B cell (primary cell): ENCODE measurements around the gene IL17B. TPM values are rescaled to one million over a fixed set of nuclear protein-coding genes. Genes with fewer than 3 reads are reported as not detected.

ENCODE experiments used
- ATAC-seq: fragments of 200-7000 bp; cut with Tn5 transposase; one replicate; pipeline ENCODE4 v1.10.0; 2021; ENCODE audit warnings: low read depth, mild to moderate bottlenecking, moderate number of reproducible peaks, moderate library complexity
- CTCF ChIA-PET: fragments of 350-600 bp; sonication (Branson Sonifier 250); formaldehyde crosslinking; loops from one replicate; lab custom pipeline; 2021; ENCODE audit warnings: antibody characterized with exemption, inconsistent platforms; lab: Charles Lee
- POLR2A ChIA-PET: fragments of 350-600 bp; sonication (Branson Sonifier 250); formaldehyde crosslinking; loops from one replicate; lab custom pipeline; 2021; ENCODE audit warnings: antibody characterized with exemption; lab: Charles Lee
- DNase-seq: peaks from one replicate; pipeline ENCODE4 v3.0.0; 2013
- H2AFZ ChIP-seq: 2 replicates; pipeline ENCODE4 v1.6.1; 2012; ENCODE audit warnings: mild to moderate bottlenecking, low read depth, low read length; ENCODE audit not compliant: insufficient read depth, poor library complexity, severe bottlenecking
- H3K27ac ChIP-seq, 2 donors: 1 replicate in 1 of 2; 2 replicates in 1 of 2; pipeline ENCODE4 v1.5.1; 2012 to 2013; ENCODE audit warnings: low read length in 2 of 2, mild to moderate bottlenecking in 2 of 2, moderate library complexity in 1 of 2
- H3K27me3 ChIP-seq, 4 experiments: fragments of 200-600 bp in 1 of 4; sonication (generic) in 1 of 4; replicated peaks in 1 of 4; 1 replicate in 2 of 4; 2 replicates in 2 of 4; pipeline versions ENCODE4 v1.6.1 to v1.7.0; 2013 to 2016; ENCODE audit warnings: low read length in 3 of 4, mild to moderate bottlenecking in 2 of 4, mixed read lengths in 1 of 4, moderate library complexity in 1 of 4; ENCODE audit not compliant: insufficient read depth in 4 of 4, control insufficient read depth in 3 of 4; ENCODE audit errors: control extremely low read depth in 1 of 4
- H3K36me3 ChIP-seq, 2 experiments: replicated peaks in 1 of 2; 1 replicate in 1 of 2; 2 replicates in 1 of 2; pipeline versions ENCODE4 v1.6.1 to v1.7.1; 2013; ENCODE audit warnings: low read length in 1 of 2; ENCODE audit not compliant: insufficient read depth in 2 of 2, control insufficient read depth in 1 of 2; ENCODE audit errors: control extremely low read depth in 1 of 2, extremely low read depth in 1 of 2
- H3K4me1 ChIP-seq, 2 donors: fragments of 200-600 bp in 1 of 2; sonication (generic) in 1 of 2; 1 replicate in 1 of 2; 2 replicates in 1 of 2; pipeline versions ENCODE4 v1.5.1 to v1.6.1; 2013 to 2017; ENCODE audit warnings: low read length in 2 of 2; ENCODE audit not compliant: control insufficient read depth in 2 of 2, insufficient read depth in 2 of 2
- H3K4me2 ChIP-seq: replicated peaks from 2 replicates; pipeline ENCODE3; 2012; ENCODE audit warnings: mild to moderate bottlenecking, low read depth, low read length; ENCODE audit not compliant: poor library complexity, severe bottlenecking
- H3K4me3 ChIP-seq, 5 experiments: fragments of 200-600 bp in 1 of 5; sonication (generic) in 1 of 5; 1 replicate in 3 of 5; 2 replicates in 2 of 5; pipeline versions ENCODE4 v1.5.1 to v1.7.0; 2011 to 2016; ENCODE audit warnings: low read length in 4 of 5, mild to moderate bottlenecking in 4 of 5, low read depth in 2 of 5, control low read depth in 1 of 5, moderate library complexity in 1 of 5; ENCODE audit not compliant: insufficient read depth in 1 of 5; ENCODE audit errors: control extremely low read depth in 1 of 5, extremely low read depth in 1 of 5
- H3K79me2 ChIP-seq: fragments of 200-600 bp; sonication (generic); one replicate; pipeline ENCODE4 v1.6.0; 2016; ENCODE audit warnings: low read length; ENCODE audit not compliant: control insufficient read depth, insufficient read depth
- H3K9ac ChIP-seq: fragments of 200-600 bp; sonication (generic); 2 replicates; pipeline ENCODE4 v1.6.1; 2017; ENCODE audit warnings: mild to moderate bottlenecking, low read length, moderate library complexity
- H3K9me3 ChIP-seq, 3 donors: one replicate each; pipeline versions ENCODE4 v1.6.1 to v1.7.1; 2013; ENCODE audit warnings: low read length in 2 of 3; ENCODE audit not compliant: control insufficient read depth in 2 of 3, insufficient read depth in 1 of 3; ENCODE audit errors: control extremely low read depth in 1 of 3
- H4K20me1 ChIP-seq: 2 replicates; pipeline ENCODE4 v1.6.0; 2012; ENCODE audit warnings: mild to moderate bottlenecking, low read length; ENCODE audit not compliant: insufficient read depth, control insufficient read depth, poor library complexity, severe bottlenecking
- H3K27ac Mint-ChIP-seq: one replicate; pipeline ENCODE4 v1.8.0; 2021; ENCODE audit warnings: mixed read lengths
- H3K27me3 Mint-ChIP-seq: one replicate; pipeline ENCODE4 v1.8.0; 2021; ENCODE audit warnings: mixed read lengths
- H3K4me1 Mint-ChIP-seq: one replicate; pipeline ENCODE4 v1.8.0; 2021; ENCODE audit warnings: mixed read lengths
- H3K4me3 Mint-ChIP-seq: one replicate; pipeline ENCODE4 v1.8.0; 2021; ENCODE audit warnings: mixed read lengths
- H3K9me3 Mint-ChIP-seq: one replicate; pipeline ENCODE4 v1.8.0; 2022; ENCODE audit warnings: mixed read lengths; ENCODE audit not compliant: insufficient read depth
- EZH2 ChIP-seq: IDR thresholded peaks from 2 replicates; pipeline ENCODE4 v1.6.1; 2012; ENCODE audit warnings: borderline replicate concordance, low read depth, mild to moderate bottlenecking, moderate library complexity, low read length; ENCODE audit not compliant: insufficient read depth, poor library complexity, severe bottlenecking
- WGBS: methylation state at CpG from one replicate; pipeline ENCODE4 v1.1.5; 2013; ENCODE audit warnings: missing lambda C conversion rate; ENCODE audit not compliant: insufficient coverage; 5-methylcytosine and 5-hydroxymethylcytosine counted together
- intact Hi-C: fragments of 100-400 bp; cut with micrococcal nuclease; formaldehyde crosslinking; loops from one replicate; pipeline ENCODE4 v1.10.0; 2022
- polyA plus RNA-seq: library from polyadenylated mRNA; depleted of rRNA; stranded (reverse); fragments of >200 nt; gene quantifications from 2 replicates; pipeline ENCODE4 v1.2.3, GENCODE V29; 2012
- total RNA-seq, 2 donors: library from RNA; stranded (reverse); fragments of 120-200 nt in 1 of 2; gene quantifications; 1 replicate in 1 of 2; 2 replicates in 1 of 2; pipeline versions ENCODE4 v1.2.3 to v1.2.4, GENCODE V29; 2013 to 2022

Gene IL17B
- total and polyA plus RNA-seq, 2 donors (not counting 1 experiment from before 2014, with no cell fraction given) = not detected

DNA sequence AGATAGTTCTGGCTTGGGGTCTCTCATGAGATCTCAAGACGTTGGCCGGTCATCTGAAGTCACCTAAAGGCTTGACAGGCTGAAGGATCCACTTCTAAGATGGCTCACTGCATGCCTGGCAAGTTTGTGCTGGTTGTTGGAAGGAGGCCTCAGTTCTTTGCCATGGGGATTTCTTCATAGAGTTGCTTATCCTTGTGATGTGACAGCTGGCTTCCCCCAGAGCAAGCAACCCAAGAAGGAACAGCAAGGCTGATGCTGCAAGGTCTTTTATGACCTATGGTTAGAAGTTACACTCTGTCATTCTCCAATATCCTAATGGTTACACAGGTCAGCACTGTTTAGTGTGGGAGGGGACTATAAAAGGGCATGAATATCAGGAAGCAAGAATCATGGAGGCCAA lies 54.5 kb downstream of the IL17B start:
- Histone ChIP-seq H3K4me2 (no peak overlapping the region), H3K27me3 (no peaks in the 10 kb centered on the region), H2AFZ (no peak overlapping the region), H4K20me1 (no peaks in the 10 kb centered on the region), H3K4me3 (no peak overlapping the region), H3K79me2 (no peaks in the 10 kb centered on the region), H3K9ac (no peak overlapping the region), H3K36me3 (no peaks in the 10 kb centered on the region), H3K27ac (no peak overlapping the region), H3K4me1 (no peaks in the 10 kb centered on the region), H3K9me3 (peaks cover 0 to 4% (median 0%) of the 10 kb centered on the region in 3 donors)
- ChIA-PET CTCF (interaction anchor here (1.0 to 8.1 kb wide), 2 partner anchors 46 to 241 kb away, joined by 4 to 134 read pairs; no protein-coding TSS in a partner anchor), POLR2A (interaction anchor here (0.6 kb wide), 1 partner anchor 28 kb away, joined by 4 read pairs; no protein-coding TSS in a partner anchor)
- 100% methylated on average over 2 of the region's 2 CpGs for WGBS
- H3K4me3 Mint-ChIP-seq = no peak overlapping the region
- no peak for TF ChIP-seq EZH2
- no peak for DNase-seq
- H3K4me1 Mint-ChIP-seq = no peaks in the 10 kb centered on the region
- intact Hi-C loops = no loop called here
- no peak overlapping the region for H3K27ac Mint-ChIP-seq
- H3K27me3 Mint-ChIP-seq = no peaks in the 10 kb centered on the region
- ATAC-seq = no peak
- H3K9me3 Mint-ChIP-seq = no peaks in the 10 kb centered on the region

Other genes starting within 250 kb of the IL17B start
- gene ABLIM3, start 237.8 kb downstream of the IL17B start, total RNA-seq = not detected in 2 replicates
- 0.22 TPM in 1 of 2 replicates, not detected in the other for gene ABLIM3, start 237.8 kb downstream of the IL17B start, polyA plus RNA-seq
- gene AFAP1L1, start 107.4 kb downstream of the IL17B start, total RNA-seq = not detected in 2 replicates
- gene AFAP1L1, start 107.4 kb downstream of the IL17B start, polyA plus RNA-seq = not detected in 2 replicates
- 12.1 and 12.5 TPM in 2 replicates for gene GRPEL2, start 33.8 kb downstream of the IL17B start, total RNA-seq
- 1.1 and 1.4 TPM in 2 replicates for gene GRPEL2, start 33.8 kb downstream of the IL17B start, polyA plus RNA-seq
- 11.7 and 13.5 TPM in 2 replicates for gene PCYOX1L, start 21.2 kb downstream of the IL17B start, total RNA-seq
- gene PCYOX1L, start 21.2 kb downstream of the IL17B start, polyA plus RNA-seq = 19.4 and 22.0 TPM in 2 replicates
- gene CSNK1A1, start 172.1 kb upstream of the IL17B start, total RNA-seq = 168 TPM in 2 replicates
- 45.9 and 54.3 TPM in 2 replicates for gene CSNK1A1, start 172.1 kb upstream of the IL17B start, polyA plus RNA-seq
- gene ARHGEF37, start 202.2 kb upstream of the IL17B start, total RNA-seq = 1.1 and 1.7 TPM in 2 replicates
- gene ARHGEF37, start 202.2 kb upstream of the IL17B start, polyA plus RNA-seq = 0.06 TPM in 2 replicates